ENCODE results near the gene IL15.

DNA sequence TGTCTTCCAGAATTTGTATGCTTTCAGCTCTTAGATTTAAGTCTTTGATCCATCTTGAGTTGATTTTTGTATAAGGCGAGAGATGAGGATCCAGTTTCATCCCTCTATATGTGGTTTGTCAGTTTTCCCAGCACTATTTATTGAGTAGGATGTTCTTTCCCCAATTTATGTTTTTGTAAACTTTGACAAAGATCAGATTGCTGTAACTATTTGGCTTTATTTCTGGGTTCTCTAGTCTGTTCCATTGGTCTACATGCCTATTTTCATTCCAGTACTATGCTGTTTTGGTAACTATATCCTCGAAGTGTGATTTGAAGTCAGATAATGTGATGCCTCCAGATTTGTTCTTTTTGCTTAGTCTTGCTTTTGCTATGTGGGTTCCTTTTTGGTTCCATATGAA lies 60.7 kb downstream of the IL15 start:
- no peak for TF ChIP-seq CTCF (IDR thresholded peaks at IDR 0.05)
- TF ChIP-seq POLR2A (IDR thresholded peaks at IDR 0.05), result no peak

All from testis (tissue), 2 donors.